ENCODE measurements around the gene GSX2. TPM values are rescaled to one million over a fixed set of nuclear protein-coding genes. Genes with fewer than 3 reads are reported as not detected.

GSX2 gene
- total and polyA plus RNA-seq, 2 of the 13 experiments (the other 11 are each of a cell fraction or from before 2014, with no cell fraction given), result not detected

GRCh38 chr4:54090804-54091623 lies 8.9 kb upstream of the GSX2 start (continued):
- no peak; the same call in 1 of the 2 replicates for TF ChIP-seq ZBTB14 (CRISPR knock-in tag; IDR thresholded peaks at IDR 0.05)
- no peak for TF ChIP-seq RFXANK (CRISPR knock-in tag; IDR thresholded peaks at IDR 0.05)
- no peak for TF ChIP-seq ZC3H4 (CRISPR knock-in tag; IDR thresholded peaks at IDR 0.05; ENCODE audit: borderline replicate concordance)
- no peak for TF ChIP-seq GATA4 (IDR thresholded peaks at IDR 0.05; ENCODE audit: borderline replicate concordance, low read depth)
- no peak for TF ChIP-seq KLF13 (CRISPR knock-in tag; IDR thresholded peaks at IDR 0.05)
- TF ChIP-seq MYPOP (CRISPR knock-in tag; IDR thresholded peaks at IDR 0.05), result no peak
- TF ChIP-seq ZNF274 (CRISPR knock-in tag; IDR thresholded peaks at IDR 0.05), result no peak; the same call in 1 of the 2 replicates
- no peak for TF ChIP-seq PAWR (CRISPR knock-in tag; IDR thresholded peaks at IDR 0.05; ENCODE audit: borderline replicate concordance)
- no peak; the same call in 1 of the 2 replicates for TF ChIP-seq ZNF777 (CRISPR knock-in tag; IDR thresholded peaks at IDR 0.05)
- 0 out of 2 replicates have a peak, but pooled peaks have one; percentile 28 for TF ChIP-seq CSRNP1 (CRISPR knock-in tag; IDR thresholded peaks at IDR 0.05)
- no peak for TF ChIP-seq ZNF101 (CRISPR knock-in tag; IDR thresholded peaks at IDR 0.05; ENCODE audit: borderline replicate concordance, low read depth)
- TF ChIP-seq CREM (IDR thresholded peaks at IDR 0.05), result no peak
- TF ChIP-seq CREM (CRISPR knock-in tag; IDR thresholded peaks at IDR 0.05), result no peak
- no peak; the same call in 1 of the 2 replicates for TF ChIP-seq ZFP91 (CRISPR knock-in tag; IDR thresholded peaks at IDR 0.05; ENCODE audit: borderline replicate concordance)
- TF ChIP-seq PHF5A (CRISPR knock-in tag; IDR thresholded peaks at IDR 0.05; ENCODE audit: low read depth, unreplicated experiment), result no peak
- no peak for TF ChIP-seq PPARG (CRISPR knock-in tag; conservative IDR thresholded peaks at IDR 0.05)
- TF ChIP-seq HNRNPH1 (optimal IDR thresholded peaks at IDR 0.05; ENCODE audit: low read depth, low read length), result no peak
- no peak for TF ChIP-seq MIXL1 (CRISPR knock-in tag; IDR thresholded peaks at IDR 0.05)
- TF ChIP-seq, protein P1, sequence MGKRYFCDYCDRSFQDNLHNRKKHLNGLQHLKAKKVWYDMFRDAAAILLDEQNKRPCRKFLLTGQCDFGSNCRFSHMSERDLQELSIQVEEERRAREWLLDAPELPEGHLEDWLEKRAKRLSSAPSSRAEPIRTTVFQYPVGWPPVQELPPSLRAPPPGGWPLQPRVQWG (CRISPR knock-in tag; IDR thresholded peaks at IDR 0.05; ENCODE audit: borderline replicate concordance, low read depth), result no peak
- TF ChIP-seq ZNF230 (CRISPR knock-in tag; IDR thresholded peaks at IDR 0.05), result no peak
- TF ChIP-seq ZBTB21 (CRISPR knock-in tag; IDR thresholded peaks at IDR 0.05), result no peak
- TF ChIP-seq, protein P2, sequence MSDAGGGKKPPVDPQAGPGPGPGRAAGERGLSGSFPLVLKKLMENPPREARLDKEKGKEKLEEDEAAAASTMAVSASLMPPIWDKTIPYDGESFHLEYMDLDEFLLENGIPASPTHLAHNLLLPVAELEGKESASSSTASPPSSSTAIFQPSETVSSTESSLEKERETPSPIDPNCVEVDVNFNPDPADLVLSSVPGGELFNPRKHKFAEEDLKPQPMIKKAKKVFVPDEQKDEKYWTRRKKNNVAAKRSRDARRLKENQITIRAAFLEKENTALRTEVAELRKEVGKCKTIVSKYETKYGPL (CRISPR knock-in tag; IDR thresholded peaks at IDR 0.05), result no peak
- TF ChIP-seq AHR (CRISPR knock-in tag; IDR thresholded peaks at IDR 0.05), result no peak
- no peak for TF ChIP-seq SUZ12 (IDR thresholded peaks at IDR 0.05; ENCODE audit: low read depth, low read length)
- TF ChIP-seq CCDC6 (CRISPR knock-in tag; IDR thresholded peaks at IDR 0.05), result no peak

Data from HepG2 (cell line).